Neutrophil (primary cell): ENCODE measurements around the gene IL10RB.
"Not testable (repeated sequence)": the region's sequence is repeated elsewhere in the genome, so short reads cannot be mapped to it uniquely, and the experiment has no call there.

ENCODE experiments used
- H3K27ac ChIP-seq: fragments of 200-600 bp; sonication (generic); 2 replicates; pipeline ENCODE4 v1.5.1; 2016; ENCODE audit warnings: mild to moderate bottlenecking, moderate library complexity
- H3K27me3 ChIP-seq: fragments of 200-600 bp; sonication (generic); 2 replicates; pipeline ENCODE4 v1.6.0; 2016; ENCODE audit warnings: mild to moderate bottlenecking
- H3K36me3 ChIP-seq: fragments of 200-600 bp; sonication (generic); 2 replicates; pipeline ENCODE4 v1.5.1; 2017
- H3K4me1 ChIP-seq, 2 experiments: fragments of 200-600 bp in 1 of 2; sonication (generic) in 1 of 2; 1 replicate in 1 of 2; 2 replicates in 1 of 2; pipeline versions ENCODE4 v1.5.1 to v1.6.1; 2013 to 2016; ENCODE audit warnings: low read depth in 1 of 2, low read length in 1 of 2, mild to moderate bottlenecking in 1 of 2, moderate library complexity in 1 of 2; ENCODE audit not compliant: control insufficient read depth in 1 of 2, insufficient read depth in 1 of 2
- H3K4me3 ChIP-seq, 2 experiments: fragments of 200-600 bp in 1 of 2; sonication (generic) in 1 of 2; 1 replicate in 1 of 2; 2 replicates in 1 of 2; pipeline ENCODE4 v1.5.1; 2013 to 2016; ENCODE audit warnings: low read depth in 1 of 2, low read length in 1 of 2, mild to moderate bottlenecking in 1 of 2, moderate library complexity in 1 of 2
- H3K9me3 ChIP-seq: fragments of 200-600 bp; sonication (generic); 2 replicates; pipeline ENCODE4 v1.5.1; 2016
- CTCF ChIP-seq: fragments of 200-600 bp; sonication (generic); IDR thresholded peaks from 2 replicates; pipeline ENCODE4 v1.5.1; 2016; ENCODE audit warnings: antibody characterized with exemption

IL10RB gene

DNA sequence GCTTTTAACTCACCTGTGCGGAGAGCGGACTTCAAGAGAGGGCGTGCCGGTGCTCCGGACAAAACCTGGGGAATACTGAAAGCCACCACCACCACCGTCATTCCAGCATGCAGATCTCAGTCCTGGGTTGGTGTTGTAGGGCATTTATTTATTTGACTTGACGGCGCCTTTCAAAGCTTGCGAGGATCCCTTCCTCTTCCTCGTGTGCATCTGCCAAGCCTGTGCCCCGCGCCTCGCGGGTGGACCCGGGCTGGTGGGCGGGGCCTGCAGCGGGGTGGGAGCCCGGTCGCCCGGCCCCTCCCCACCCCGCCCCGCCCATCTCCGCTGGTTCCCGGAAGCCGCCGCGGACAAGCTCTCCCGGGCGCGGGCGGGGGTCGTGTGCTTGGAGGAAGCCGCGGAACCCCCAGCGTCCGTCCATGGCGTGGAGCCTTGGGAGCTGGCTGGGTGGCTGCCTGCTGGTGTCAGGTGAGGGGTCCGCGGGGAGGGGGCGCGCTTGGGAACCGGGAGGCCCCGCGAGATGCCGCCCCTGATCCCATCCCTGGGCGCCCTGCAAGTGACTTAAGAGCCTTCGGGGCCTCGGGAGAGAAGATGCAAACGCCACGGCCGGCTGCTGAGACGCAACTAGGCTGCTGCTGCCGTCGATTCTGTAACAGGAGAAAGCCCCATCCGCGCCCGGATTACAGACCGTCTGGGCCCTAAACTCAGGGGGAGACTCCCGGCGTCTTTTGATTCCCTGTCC is at the start of gene IL10RB:
Gene IL10RB (plus strand): TSS at position 318 of the 739 bp plus-strand sequence. CDS start 99 bp downstream, at position 417.
- H3K36me3 ChIP-seq, result peaks cover 59% of the 10 kb centered on the region
- H3K4me3 ChIP-seq, result peak within 1 kb of the TSS; percentile 82 to 95
- TF ChIP-seq CTCF, result no peak
- H3K27me3 ChIP-seq, result no peaks in the 10 kb centered on the region
- no peaks in the 10 kb centered on the region for H3K9me3 ChIP-seq
- H3K4me1 ChIP-seq, result peaks cover 64 to 67% of the 10 kb centered on the region in 2 experiments
- H3K27ac ChIP-seq, result peak within 1 kb of the TSS; percentile 95

DNA sequence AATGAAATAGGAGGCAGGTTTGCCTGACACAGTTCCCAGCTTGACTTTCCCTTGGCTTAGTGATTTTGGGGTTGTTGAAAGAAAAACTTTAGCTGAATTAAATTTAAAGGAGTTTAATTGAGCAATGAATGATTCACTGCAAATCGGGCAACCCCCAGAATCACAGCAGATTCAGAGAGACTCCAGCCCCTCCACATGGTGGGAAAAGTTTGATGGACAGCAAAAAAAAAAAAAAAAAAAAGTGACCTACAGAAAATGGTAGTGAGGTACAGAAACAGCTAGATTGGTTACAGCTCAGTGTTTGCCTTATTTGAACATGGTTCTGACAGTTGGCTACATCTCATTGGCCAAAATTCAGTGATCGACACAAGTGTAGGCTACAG is 49.0 kb upstream of the IL10RB start:
- Histone ChIP-seq H3K36me3 (no peaks in the 10 kb centered on the region), H3K4me3 (peak overlapping the region in 1 of 2 experiments; percentile 39), H3K27ac (peak overlapping the region; percentile 97), H3K4me1 (peaks cover 63 to 77% of the 10 kb centered on the region in 2 experiments), H3K9me3 (no peaks in the 10 kb centered on the region), H3K27me3 (no peaks in the 10 kb centered on the region)
- TF ChIP-seq CTCF, result no peak

GRCh38 chr21:33219300-33219699 is 46.9 kb upstream of the IL10RB start:
- Histone ChIP-seq H3K27me3 (no peaks in the 10 kb centered on the region), H3K9me3 (no peaks in the 10 kb centered on the region), H3K4me3 (no peak overlapping the region), H3K36me3 (no peaks in the 10 kb centered on the region), H3K4me1 (peaks cover 47 to 56% of the 10 kb centered on the region in 2 experiments), H3K27ac (peak overlapping the region; percentile 52)
- no peak for TF ChIP-seq CTCF

- Histone ChIP-seq H3K4me1 (peaks cover 41 to 49% of the 10 kb centered on the region in 2 experiments), H3K27me3 (no peaks in the 10 kb centered on the region), H3K9me3 (no peaks in the 10 kb centered on the region), H3K36me3 (no peaks in the 10 kb centered on the region), H3K4me3 (no peak overlapping the region), H3K27ac (peak overlapping the region; percentile 52)
- TF ChIP-seq CTCF, result no peak
Measured at GRCh38 chr21:33219954-33220353, 46.2 kb upstream of the IL10RB start.

DNA sequence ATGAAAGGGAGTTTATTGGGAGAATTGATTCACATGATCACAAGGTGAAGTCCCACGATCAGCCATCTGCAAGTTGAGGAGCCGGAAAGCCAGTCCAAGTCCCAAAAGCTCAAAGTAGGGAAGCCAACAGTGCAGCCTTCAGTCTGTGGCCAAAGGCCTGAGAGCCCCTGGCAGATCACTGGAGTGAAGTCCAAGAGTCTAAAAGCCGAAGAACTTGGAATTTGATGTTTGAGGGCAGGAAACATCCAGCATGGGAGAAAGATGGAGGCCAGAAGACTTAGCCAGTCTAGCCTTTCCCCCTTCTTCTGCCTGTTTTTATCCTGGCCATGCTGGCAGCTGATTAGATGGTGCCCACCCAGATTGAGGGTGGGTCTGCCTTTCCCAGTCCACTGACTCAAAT is 40.8 kb upstream of the IL10RB start:
- H3K4me1 ChIP-seq, result peaks cover 7 to 11% of the 10 kb centered on the region in 2 experiments
- H3K9me3 ChIP-seq, H3K27ac ChIP-seq, H3K36me3 ChIP-seq, H3K27me3 ChIP-seq, H3K4me3 ChIP-seq: not testable (repeated sequence)

GRCh38 chr21:33228455-33228854 is 37.7 kb upstream of the IL10RB start:
- no peak for TF ChIP-seq CTCF
- Histone ChIP-seq H3K4me3 (no peak overlapping the region), H3K27ac (no peak overlapping the region), H3K36me3 (peaks cover 7% of the 10 kb centered on the region), H3K9me3 (no peaks in the 10 kb centered on the region), H3K27me3 (no peaks in the 10 kb centered on the region), H3K4me1 (peaks cover 31 to 33% of the 10 kb centered on the region in 2 experiments)
